GM19438 (cell line): ENCODE results near the gene HTR3D.
"Not testable (repeated sequence)": the region's sequence is repeated elsewhere in the genome, so short reads cannot be mapped to it uniquely, and the experiment has no call there.

Experiments
- ATAC-seq: cut with Tn5 transposase; IDR thresholded peaks from one replicate; pipeline ENCODE4 v1.9.1; 2021; ENCODE audit warnings: low read depth; ENCODE audit not compliant: unreplicated experiment

The HTR3D gene, protein sequence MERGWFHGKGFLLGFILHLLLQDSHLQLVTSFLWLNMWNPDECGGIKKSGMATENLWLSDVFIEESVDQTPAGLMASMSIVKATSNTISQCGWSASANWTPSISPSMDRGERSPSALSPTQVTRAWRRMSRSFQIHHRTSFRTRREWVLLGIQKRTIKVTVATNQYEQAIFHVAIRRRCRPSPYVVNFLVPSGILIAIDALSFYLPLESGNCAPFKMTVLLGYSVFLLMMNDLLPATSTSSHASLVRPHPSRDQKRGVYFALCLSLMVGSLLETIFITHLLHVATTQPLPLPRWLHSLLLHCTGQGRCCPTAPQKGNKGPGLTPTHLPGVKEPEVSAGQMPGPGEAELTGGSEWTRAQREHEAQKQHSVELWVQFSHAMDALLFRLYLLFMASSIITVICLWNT

GRCh38 chr3:184031187-184031792, at the start of gene HTR3D:
HTR3D (plus strand) TSS chr3:184031742; CDS start chr3:184031742, 0 bp downstream.
- ATAC-seq: no peak

GRCh38 chr3:183981990-183982644, 49.4 kb upstream of the HTR3D start:
- no peak for ATAC-seq

GRCh38 chr3:183984127-183984740, 47.3 kb upstream of the HTR3D start:
- no peak for ATAC-seq

- no peak for ATAC-seq
Measured at GRCh38 chr3:183984749-183985729, 46.5 kb upstream of the HTR3D start.

DNA sequence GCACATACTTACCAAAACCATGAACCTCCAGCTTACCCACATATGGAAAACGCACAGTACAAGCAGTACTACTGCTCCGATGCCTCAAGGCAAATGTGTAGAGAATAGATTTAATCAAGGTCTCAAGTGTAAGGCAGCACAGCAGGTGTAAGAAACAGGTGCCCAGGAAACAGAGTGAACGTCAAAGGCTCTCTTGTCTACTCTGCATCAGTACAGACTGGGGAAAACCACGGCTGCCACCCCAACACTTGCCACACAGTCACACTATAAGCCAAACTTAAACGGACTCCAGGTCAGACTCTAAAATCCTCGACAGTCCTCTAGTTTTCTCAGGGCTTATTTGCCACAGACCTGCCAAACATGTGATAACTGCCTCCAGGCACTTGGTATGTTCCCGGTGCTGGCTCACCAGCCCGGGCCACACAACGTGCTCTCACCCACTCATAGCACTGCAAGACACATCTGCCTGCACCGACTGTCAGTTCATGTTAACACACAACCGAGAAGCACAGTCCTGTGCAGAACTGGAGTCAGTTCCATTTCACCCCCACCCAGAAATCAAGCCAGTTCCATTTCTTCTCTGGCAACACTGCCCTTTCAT, 44.4 kb upstream of the HTR3D start:
- no peak for ATAC-seq

- ATAC-seq: no peak
Measured at GRCh38 chr3:183988216-183988790, 43.2 kb upstream of the HTR3D start.

GRCh38 chr3:183991403-183991802, 40.1 kb upstream of the HTR3D start:
- ATAC-seq: no peak

DNA sequence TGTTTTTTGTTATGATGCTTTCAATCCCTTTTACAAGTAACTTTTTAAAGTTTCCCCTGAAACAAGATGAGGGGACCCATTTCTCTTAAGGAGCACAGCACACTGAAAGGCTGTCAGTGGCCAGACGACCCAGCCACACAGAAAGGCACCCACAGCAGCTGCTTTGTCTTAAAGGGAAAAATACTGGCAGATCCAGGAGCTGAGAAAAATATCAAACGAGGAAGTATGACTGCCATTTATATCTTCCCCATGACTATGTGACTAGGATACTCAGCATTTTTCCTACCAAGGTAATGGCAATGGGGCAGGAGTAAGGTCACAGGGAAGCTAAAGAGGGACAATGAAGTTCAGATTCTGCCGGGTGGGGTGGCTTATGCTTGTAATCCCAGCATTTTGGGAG, 29.8 kb upstream of the HTR3D start:
- ATAC-seq: no peak

DNA sequence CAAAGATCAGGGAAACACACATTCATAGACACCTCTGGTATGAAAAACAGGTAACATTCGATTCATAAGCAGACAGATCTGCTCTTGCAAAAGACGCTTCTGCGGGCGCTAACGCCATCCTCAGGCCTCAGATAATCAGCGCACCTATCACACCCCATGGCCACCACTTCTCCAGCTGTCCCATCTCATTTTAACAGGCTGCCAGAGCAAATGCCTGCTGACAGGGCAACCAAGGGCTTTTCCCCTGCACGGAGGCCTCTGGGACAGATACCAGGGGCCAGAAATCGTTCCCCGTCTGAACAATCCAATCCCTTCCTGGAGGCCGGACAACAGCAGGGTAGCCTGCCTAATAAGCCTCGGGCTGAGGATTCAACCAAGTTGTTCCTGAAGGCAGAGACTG, 29.1 kb upstream of the HTR3D start:
- no peak for ATAC-seq

DNA sequence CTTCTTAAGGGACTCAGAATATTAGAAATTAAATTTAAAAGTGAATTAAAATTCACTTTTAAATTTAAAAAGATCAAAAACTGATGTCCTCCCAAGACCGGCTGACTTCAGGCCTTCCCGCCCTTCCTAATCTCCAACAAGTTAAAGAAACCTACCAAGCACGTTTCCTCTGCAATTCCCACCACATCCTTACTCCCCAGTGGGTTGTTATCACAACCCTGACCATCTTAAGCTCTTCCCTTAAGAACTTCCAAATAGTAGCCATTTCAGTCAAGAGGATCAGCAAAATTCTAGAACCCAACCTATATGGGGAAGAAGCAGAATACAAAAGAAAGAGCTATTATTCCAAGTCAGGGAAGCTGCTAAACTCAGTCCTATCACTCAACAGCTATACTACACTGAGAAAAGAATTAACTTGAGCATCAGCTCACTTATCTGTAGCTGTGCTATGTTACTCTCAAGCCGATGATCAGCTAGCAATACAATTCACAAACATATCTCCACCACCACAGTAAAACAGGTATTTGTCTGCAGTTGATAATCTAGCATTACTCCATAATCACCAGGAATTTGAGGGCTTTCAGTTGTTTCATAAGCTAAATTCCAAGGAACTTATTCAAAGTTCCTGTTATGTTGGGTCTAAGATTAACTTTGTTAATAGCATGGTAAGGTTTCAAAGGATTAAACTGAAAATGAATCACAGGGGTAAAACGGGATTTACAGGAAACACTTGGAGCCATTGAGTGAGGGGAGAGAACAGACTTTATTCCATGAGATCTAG, 28.2 kb upstream of the HTR3D start:
- ATAC-seq: no peak

GRCh38 chr3:184004476-184004875, 27.1 kb upstream of the HTR3D start:
- ATAC-seq: no peak

DNA sequence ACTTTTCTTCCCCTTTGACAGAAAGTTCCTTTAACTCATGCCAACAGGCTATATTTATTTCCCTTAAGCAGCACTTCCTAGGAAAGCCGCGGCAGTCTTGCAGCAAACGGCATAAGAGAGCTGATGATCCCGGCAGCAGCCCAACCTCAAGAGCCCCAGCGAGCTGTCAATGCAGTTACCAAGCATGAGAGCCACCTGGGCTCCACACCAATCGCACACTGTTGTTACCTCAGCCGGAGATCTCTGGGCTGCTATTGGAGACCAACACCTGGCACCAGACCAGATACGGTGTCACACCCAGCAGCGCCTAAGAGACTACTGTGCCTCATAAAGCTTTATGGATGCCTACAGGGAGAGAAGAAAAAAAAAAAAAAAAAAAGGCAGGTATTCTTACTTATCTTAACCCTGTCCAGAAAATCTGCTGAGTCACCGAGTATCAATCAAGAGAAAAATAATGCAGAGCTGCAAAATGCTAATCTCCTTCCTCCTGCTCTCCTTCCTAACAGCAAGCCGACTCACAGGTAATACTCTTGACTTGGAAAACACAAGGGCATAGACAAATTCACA, 25.5 kb upstream of the HTR3D start:
- ATAC-seq: peak; percentile 82

DNA sequence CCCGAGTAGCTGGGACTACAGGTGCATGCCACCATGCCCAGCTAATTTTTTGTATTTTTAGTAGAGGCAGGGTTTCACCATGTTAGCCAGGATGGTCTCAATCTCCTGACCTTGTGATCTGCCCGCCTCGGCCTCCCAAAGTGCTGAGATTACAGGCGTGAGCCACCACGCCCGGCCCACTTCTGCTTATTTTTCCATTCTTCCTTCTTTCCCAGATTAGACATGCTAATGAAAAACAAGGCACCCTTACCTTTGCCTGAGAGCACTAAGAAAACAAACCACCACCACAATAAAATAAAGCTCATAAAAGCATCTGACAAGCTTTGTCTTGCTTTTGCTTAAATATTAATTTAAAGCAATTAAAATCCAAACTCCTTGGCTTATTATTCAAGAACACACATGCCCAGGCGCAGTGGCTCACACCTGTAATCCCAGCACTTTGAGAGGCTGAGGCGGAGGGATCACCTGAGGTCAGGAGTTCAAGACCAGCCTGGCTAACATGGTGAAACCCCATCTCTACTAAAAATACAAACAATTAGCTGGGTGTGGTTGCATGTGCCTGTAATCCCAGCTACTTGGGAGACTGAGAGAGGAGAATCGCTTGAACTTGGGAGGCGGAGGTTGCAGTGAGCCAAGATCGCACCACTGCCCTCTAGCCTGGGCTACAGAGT, 24.3 kb upstream of the HTR3D start:
- ATAC-seq: not testable (repeated sequence)

- ATAC-seq: no peak
Measured at GRCh38 chr3:184008161-184008560, 23.4 kb upstream of the HTR3D start.

GRCh38 chr3:184011230-184011876, 20.2 kb upstream of the HTR3D start:
- ATAC-seq: no peak

- no peak for ATAC-seq
Measured at GRCh38 chr3:184011937-184012889, 19.3 kb upstream of the HTR3D start.
